Midbrain (tissue), 1 donor: ENCODE data around the gene PRLR.

Experiments used
- DNase-seq: peaks from one replicate; lab custom pipeline; 2025; lab: John Stamatoyannopoulos, UW

Gene PRLR

GRCh38 chr5:35031276-35031675, 199.0 kb downstream of the PRLR start:
- no peak for DNase-seq

GRCh38 chr5:35030426-35031100, 199.7 kb downstream of the PRLR start:
- DNase-seq: no peak

GRCh38 chr5:35029333-35029732, 201.0 kb downstream of the PRLR start:
- no peak for DNase-seq

GRCh38 chr5:35026941-35027340, 203.3 kb downstream of the PRLR start:
- no peak for DNase-seq

- DNase-seq: no peak
These were observed 203.9 kb downstream of the PRLR start for GRCh38 chr5:35026280-35026840.

GRCh38 chr5:35024911-35025510, 205.3 kb downstream of the PRLR start:
- no peak for DNase-seq

- no peak for DNase-seq
These were observed 206.7 kb downstream of the PRLR start for GRCh38 chr5:35023391-35024178.

GRCh38 chr5:35016174-35017051, 213.9 kb downstream of the PRLR start:
- DNase-seq: no peak

- DNase-seq: no peak
These were observed 215.2 kb downstream of the PRLR start for GRCh38 chr5:35015063-35015462.

- no peak for DNase-seq
These were observed 217.5 kb downstream of the PRLR start for GRCh38 chr5:35012796-35013195.

GRCh38 chr5:35012365-35012764, 217.9 kb downstream of the PRLR start:
- DNase-seq: no peak

GRCh38 chr5:35010676-35011075, 219.6 kb downstream of the PRLR start:
- no peak for DNase-seq

GRCh38 chr5:35009657-35010056, 220.6 kb downstream of the PRLR start:
- no peak for DNase-seq

- no peak for DNase-seq
These were observed 221.3 kb downstream of the PRLR start for GRCh38 chr5:35009019-35009418.

- no peak for DNase-seq
These were observed 225.5 kb downstream of the PRLR start for GRCh38 chr5:35004771-35005170.

- DNase-seq: no peak
These were observed 226.1 kb downstream of the PRLR start for GRCh38 chr5:35004200-35004599.

- peak; percentile 56 for DNase-seq
These were observed 227.0 kb downstream of the PRLR start for GRCh38 chr5:35003018-35003957.

GRCh38 chr5:35002459-35002858, 227.8 kb downstream of the PRLR start:
- DNase-seq: no peak

- no peak for DNase-seq
These were observed 228.4 kb downstream of the PRLR start for GRCh38 chr5:35001842-35002241.
